Measurements from ENCODE around the gene OR2L3.
"Not testable (repeated sequence)": the region's sequence is repeated elsewhere in the genome, so short reads cannot be mapped to it uniquely, and the experiment has no call there.

Gene OR2L3

GRCh38 chr1:248046536-248046935 lies at the start of gene OR2L3:
Gene OR2L3 (plus strand): TSS chr1:248046836. CDS start chr1:248060682, 13,846 bp downstream.
- no peak for DNase-seq (ENCODE audit: low spot score)

- DNase-seq (ENCODE audit: low spot score): no peak
Measured at GRCh38 chr1:247998811-247999210, 47.8 kb upstream of the OR2L3 start.

GRCh38 chr1:248000169-248000568 lies 46.5 kb upstream of the OR2L3 start:
- no peak for DNase-seq (ENCODE audit: low spot score)

- DNase-seq (ENCODE audit: low spot score): no peak
Measured at GRCh38 chr1:248007778-248008177, 38.9 kb upstream of the OR2L3 start.

GRCh38 chr1:248009681-248010080 lies 37.0 kb upstream of the OR2L3 start:
- DNase-seq (ENCODE audit: low spot score): no peak

- DNase-seq (ENCODE audit: low spot score): no peak
Measured at GRCh38 chr1:248013229-248013710, 33.4 kb upstream of the OR2L3 start, which contains the start of gene OR2L5. Gene OR2L5 (plus strand): TSS chr1:248013660. CDS start chr1:248021948, 8,288 bp downstream.

- DNase-seq (ENCODE audit: low spot score): no peak
Measured at GRCh38 chr1:248015803-248016202, 30.8 kb upstream of the OR2L3 start.

- no peak for DNase-seq (ENCODE audit: low spot score)
Measured at GRCh38 chr1:248029770-248030169, 16.9 kb upstream of the OR2L3 start, which contains the start of gene OR2L2. Gene OR2L2 (plus strand): TSS chr1:248030070. CDS start chr1:248038268, 8,198 bp downstream.

GRCh38 chr1:248045209-248045608 lies 1.4 kb upstream of the OR2L3 start:
- no peak for DNase-seq (ENCODE audit: low spot score)

- DNase-seq (ENCODE audit: low spot score): no peak
Measured at GRCh38 chr1:248047008-248047407, 372 bp downstream of the OR2L3 start.

GRCh38 chr1:248054671-248055070 lies 8.0 kb downstream of the OR2L3 start:
- no peak for DNase-seq (ENCODE audit: low spot score)

- no peak for DNase-seq (ENCODE audit: low spot score)
Measured at GRCh38 chr1:248055261-248055660, 8.6 kb downstream of the OR2L3 start.

GRCh38 chr1:248065071-248065470 lies 18.4 kb downstream of the OR2L3 start:
- DNase-seq (ENCODE audit: low spot score): no peak

GRCh38 chr1:248065604-248066003 lies 19.0 kb downstream of the OR2L3 start:
- no peak for DNase-seq (ENCODE audit: low spot score)

GRCh38 chr1:248083864-248084263 lies 37.2 kb downstream of the OR2L3 start:
- not testable (repeated sequence) for DNase-seq (ENCODE audit: low spot score)

- no peak for DNase-seq (ENCODE audit: low spot score)
Measured at GRCh38 chr1:248094884-248095283, 48.2 kb downstream of the OR2L3 start, which contains the start of gene OR2L13. Gene OR2L13 (plus strand): TSS chr1:248095184. CDS start chr1:248099376, 4,192 bp downstream.

- no peak for DNase-seq (ENCODE audit: low spot score)
Measured at GRCh38 chr1:248098529-248098928, 51.9 kb downstream of the OR2L3 start.

GRCh38 chr1:248102847-248103246 lies 56.2 kb downstream of the OR2L3 start:
- DNase-seq (ENCODE audit: low spot score): no peak

- DNase-seq (ENCODE audit: low spot score): no peak
Measured at GRCh38 chr1:248111157-248111556, 64.5 kb downstream of the OR2L3 start.
